Thoracic aorta (tissue), 2 donors: Measurements from ENCODE around the gene PSMB4. TPM values are rescaled to one million over a fixed set of nuclear protein-coding genes. Genes with fewer than 3 reads are reported as not detected.

ENCODE experiments used
- ATAC-seq: fragments of 150-250 bp; one replicate; pipeline ENCODE4 v1.8.0; 2017; ENCODE audit warnings: low read depth; ENCODE audit not compliant: insufficient number of reproducible peaks, low FRiP score
- DNase-seq: peaks from one replicate; pipeline ENCODE4 v3.0.0-alpha.2; 2020; ENCODE audit warnings: low spot score
- H3K27ac ChIP-seq, 2 donors: fragments of 200-600 bp; sonication (generic); 1 replicate in 1 of 2; 2 replicates in 1 of 2; pipeline ENCODE4 v1.5.1; 2016; ENCODE audit warnings: mild to moderate bottlenecking in 2 of 2, moderate library complexity in 2 of 2
- H3K27me3 ChIP-seq: fragments of 200-600 bp; sonication (generic); replicated peaks from 2 replicates; pipeline ENCODE4 v1.6.0; 2016; ENCODE audit warnings: mild to moderate bottlenecking; ENCODE audit not compliant: insufficient read depth
- H3K36me3 ChIP-seq: fragments of 200-600 bp; sonication (generic); one replicate; pipeline ENCODE4 v1.5.1; 2016
- H3K4me1 ChIP-seq, 2 donors: fragments of 200-600 bp; sonication (generic); 1 replicate in 1 of 2; 2 replicates in 1 of 2; pipeline versions ENCODE4 v1.5.1 to v1.6.0; 2016; ENCODE audit warnings: low read depth in 2 of 2, mild to moderate bottlenecking in 1 of 2; ENCODE audit not compliant: control insufficient read depth in 1 of 2
- H3K4me3 ChIP-seq: fragments of 200-600 bp; sonication (generic); 2 replicates; pipeline ENCODE4 v1.5.1; 2016; ENCODE audit warnings: mild to moderate bottlenecking
- H3K9me3 ChIP-seq: fragments of 200-600 bp; sonication (generic); 2 replicates; pipeline ENCODE4 v1.5.1; 2016
- CTCF ChIP-seq: fragments of 200-600 bp; sonication (generic); IDR thresholded peaks from one replicate; pipeline ENCODE4 v1.5.1; 2019; ENCODE audit warnings: antibody characterized with exemption
- total RNA-seq, 2 donors: library from RNA; depleted of rRNA; stranded (reverse); fragments of >200 nt; gene quantifications; one replicate each; pipeline versions ENCODE4 v1.1.0 to v1.2.3, GENCODE V29; 2016

The PSMB4 gene
- total RNA-seq, 2 donors from 2014 or later, result 168 to 209 TPM

GRCh38 chr1:151411884-151412283 is 12.5 kb downstream of the PSMB4 start:
- TF ChIP-seq CTCF, result no peak
- Histone ChIP-seq H3K27ac (no peak overlapping the region), H3K4me1 (no peaks in the 10 kb centered on the region), H3K4me3 (no peak overlapping the region), H3K9me3 (no peaks in the 10 kb centered on the region), H3K27me3 (no peaks in the 10 kb centered on the region), H3K36me3 (peaks cover 53% of the 10 kb centered on the region)
- ATAC-seq (no peak), DNase-seq (no peak)

- ATAC-seq (no peak), DNase-seq (no peak)
- no peak overlapping the region for H3K27ac ChIP-seq
- TF ChIP-seq CTCF, result no peak
- H3K9me3 ChIP-seq, result no peaks in the 10 kb centered on the region
- no peak overlapping the region for H3K4me3 ChIP-seq
- H3K27me3 ChIP-seq, result no peaks in the 10 kb centered on the region
- H3K36me3 ChIP-seq, result peaks cover 22% of the 10 kb centered on the region
- no peaks in the 10 kb centered on the region for H3K4me1 ChIP-seq
Measured at GRCh38 chr1:151416231-151416630, 16.9 kb downstream of the PSMB4 start.

GRCh38 chr1:151418081-151418480 is 18.7 kb downstream of the PSMB4 start:
- no peak for TF ChIP-seq CTCF
- Histone ChIP-seq H3K4me3 (no peak overlapping the region), H3K9me3 (no peaks in the 10 kb centered on the region), H3K27ac (no peak overlapping the region), H3K27me3 (no peaks in the 10 kb centered on the region), H3K4me1 (no peaks in the 10 kb centered on the region), H3K36me3 (peaks cover 33% of the 10 kb centered on the region)
- no peak for DNase-seq
- ATAC-seq, result no peak

GRCh38 chr1:151419819-151420218 is 20.4 kb downstream of the PSMB4 start:
- peaks cover 35% of the 10 kb centered on the region for H3K36me3 ChIP-seq

GRCh38 chr1:151425103-151425502 is 25.7 kb downstream of the PSMB4 start:
- ATAC-seq (no peak), DNase-seq (no peak)
- Histone ChIP-seq H3K27ac (no peak overlapping the region), H3K36me3 (peaks cover 53% of the 10 kb centered on the region), H3K9me3 (no peaks in the 10 kb centered on the region), H3K27me3 (no peaks in the 10 kb centered on the region), H3K4me3 (no peak overlapping the region), H3K4me1 (no peaks in the 10 kb centered on the region)
- no peak for TF ChIP-seq CTCF

More at GRCh38 chr1:151419819-151420218, 20.4 kb downstream of the PSMB4 start:
- Histone ChIP-seq H3K4me3 (no peak overlapping the region), H3K4me1 (no peaks in the 10 kb centered on the region), H3K27me3 (no peaks in the 10 kb centered on the region), H3K9me3 (no peaks in the 10 kb centered on the region), H3K27ac (no peak overlapping the region)
- no peak for ATAC-seq
- no peak for TF ChIP-seq CTCF
- DNase-seq, result no peak
